Gastroesophageal sphincter (tissue), 4 donors: Measurements from ENCODE around the gene ZNF296. TPM values are rescaled to one million over a fixed set of nuclear protein-coding genes. Genes with fewer than 3 reads are reported as not detected.
"Not testable (repeated sequence)": the region's sequence is repeated elsewhere in the genome, so short reads cannot be mapped to it uniquely, and the experiment has no call there.

ENCODE experiments used
- ATAC-seq: fragments of 150-250 bp; one replicate; pipeline ENCODE4 v1.9.1; 2016; ENCODE audit warnings: mild to moderate bottlenecking, moderate library complexity
- H3K27ac ChIP-seq, 4 donors: fragments of 200-600 bp; sonication (generic) in 3 of 4; 1 replicate in 3 of 4; 2 replicates in 1 of 4; pipeline ENCODE4 v1.5.1; 2016 to 2019
- H3K27me3 ChIP-seq: fragments of 200-600 bp; sonication (generic); one replicate; pipeline ENCODE4 v1.5.1; 2019
- H3K36me3 ChIP-seq, 2 donors: fragments of 200-600 bp; sonication (generic); one replicate each; pipeline ENCODE4 v1.5.1; 2019; ENCODE audit warnings: control low read depth in 1 of 2
- H3K4me1 ChIP-seq, 3 donors: fragments of 200-600 bp; sonication (generic); 1 replicate in 2 of 3; 2 replicates in 1 of 3; pipeline ENCODE4 v1.5.1; 2016 to 2019; ENCODE audit warnings: control low read depth in 2 of 3
- H3K4me3 ChIP-seq, 2 donors: fragments of 200-600 bp; sonication (generic); one replicate each; pipeline ENCODE4 v1.5.1; 2019; ENCODE audit warnings: mild to moderate bottlenecking in 1 of 2, moderate library complexity in 1 of 2
- H3K9me3 ChIP-seq, 3 donors: fragments of 200-600 bp; sonication (generic); one replicate each; pipeline ENCODE4 v1.5.1; 2017 to 2019; ENCODE audit warnings: control low read depth in 2 of 3
- EP300 ChIP-seq: sonication (generic); formaldehyde crosslinking; IDR thresholded peaks from one replicate; pipeline ENCODE4 v1.6.1; 2017; ENCODE audit warnings: antibody characterized with exemption, mild to moderate bottlenecking
- POLR2A ChIP-seq, 2 donors: fragments of 450-650 bp; IDR thresholded peaks; one replicate each; pipeline ENCODE4 v1.6.1; 2017; ENCODE audit warnings: antibody characterized with exemption in 2 of 2, mild to moderate bottlenecking in 2 of 2, moderate library complexity in 1 of 2
- POLR2AphosphoS5 ChIP-seq: sonication (generic); formaldehyde crosslinking; IDR thresholded peaks from one replicate; pipeline ENCODE4 v1.6.1; 2017; ENCODE audit warnings: antibody characterized with exemption
- WGBS, 2 donors: methylation state at CpG; one replicate each; pipeline ENCODE4 v1.1.5; 2018; ENCODE audit warnings: low coverage in 1 of 2; 5-methylcytosine and 5-hydroxymethylcytosine counted together
- total RNA-seq, 4 donors: library from RNA; depleted of rRNA; stranded (reverse); fragments of >200 nt; gene quantifications; one replicate each; pipeline ENCODE4 v1.1.0, GENCODE V29; 2016
- TF ChIP-seq, protein P1 (sequence below), 4 experiments: fragments of 200-600 bp in 2 of 4; fragments of 450-650 bp in 2 of 4; sonication (generic) in 1 of 4; IDR thresholded peaks; one replicate each; pipeline ENCODE4 v1.5.1; 2017 to 2019; ENCODE audit warnings: antibody characterized with exemption in 4 of 4, mild to moderate bottlenecking in 2 of 4, moderate library complexity in 2 of 4

ZNF296 gene
- total RNA-seq, 4 donors from 2014 or later, result 0.50 TPM; not detected in 3

DNA sequence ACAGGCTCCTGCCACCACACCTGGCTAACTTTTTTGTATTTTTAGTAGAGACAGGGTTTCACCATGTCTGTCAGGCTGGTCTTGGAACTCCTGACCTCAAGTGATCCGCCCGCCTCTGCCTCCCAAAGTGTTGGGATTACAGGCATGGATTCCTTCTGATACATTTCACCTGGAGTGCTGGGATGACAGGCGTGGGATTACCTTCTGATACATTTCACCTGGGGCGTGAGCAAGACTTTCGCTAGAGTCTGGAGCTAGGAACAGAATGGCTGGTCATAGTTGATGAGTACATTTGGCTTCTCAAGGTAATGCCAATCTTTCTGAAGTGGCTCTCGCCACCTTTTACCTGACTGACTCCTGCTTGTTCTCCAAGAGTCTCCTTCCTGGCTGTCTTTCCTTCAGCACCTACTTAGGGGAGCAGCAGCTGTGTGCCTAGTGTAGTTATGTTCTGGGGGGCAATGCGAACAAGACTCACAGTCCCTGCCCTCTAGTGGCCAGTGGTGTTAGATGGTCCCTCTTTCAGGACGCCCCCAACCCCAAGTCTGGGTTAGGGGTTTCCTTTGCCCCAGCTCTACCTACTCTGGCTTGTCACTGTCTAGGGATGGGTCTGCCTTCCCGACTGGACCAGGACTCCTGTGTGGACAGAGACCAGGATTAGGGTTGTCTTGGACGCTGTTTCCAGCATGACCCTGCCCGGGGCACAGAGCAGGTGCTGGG is 36.0 kb upstream of the ZNF296 start:
- ATAC-seq, result no peak
- Histone ChIP-seq H3K36me3 (no peaks in the 10 kb centered on the region), H3K4me1 (peaks cover 0 to 9% (median 0%) of the 10 kb centered on the region in 3 donors), H3K27ac (no peak overlapping the region), H3K27me3 (no peaks in the 10 kb centered on the region), H3K4me3 (no peak overlapping the region), H3K9me3 (no peaks in the 10 kb centered on the region)
- TF ChIP-seq, protein P1, sequence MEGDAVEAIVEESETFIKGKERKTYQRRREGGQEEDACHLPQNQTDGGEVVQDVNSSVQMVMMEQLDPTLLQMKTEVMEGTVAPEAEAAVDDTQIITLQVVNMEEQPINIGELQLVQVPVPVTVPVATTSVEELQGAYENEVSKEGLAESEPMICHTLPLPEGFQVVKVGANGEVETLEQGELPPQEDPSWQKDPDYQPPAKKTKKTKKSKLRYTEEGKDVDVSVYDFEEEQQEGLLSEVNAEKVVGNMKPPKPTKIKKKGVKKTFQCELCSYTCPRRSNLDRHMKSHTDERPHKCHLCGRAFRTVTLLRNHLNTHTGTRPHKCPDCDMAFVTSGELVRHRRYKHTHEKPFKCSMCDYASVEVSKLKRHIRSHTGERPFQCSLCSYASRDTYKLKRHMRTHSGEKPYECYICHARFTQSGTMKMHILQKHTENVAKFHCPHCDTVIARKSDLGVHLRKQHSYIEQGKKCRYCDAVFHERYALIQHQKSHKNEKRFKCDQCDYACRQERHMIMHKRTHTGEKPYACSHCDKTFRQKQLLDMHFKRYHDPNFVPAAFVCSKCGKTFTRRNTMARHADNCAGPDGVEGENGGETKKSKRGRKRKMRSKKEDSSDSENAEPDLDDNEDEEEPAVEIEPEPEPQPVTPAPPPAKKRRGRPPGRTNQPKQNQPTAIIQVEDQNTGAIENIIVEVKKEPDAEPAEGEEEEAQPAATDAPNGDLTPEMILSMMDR (IDR thresholded peaks at IDR 0.05), result no peak
- TF ChIP-seq EP300, result no peak
- WGBS, 2 donors, result 93% methylated on average over 5 of the region's 11 CpGs; no CpG with 5 or more reads in 1 of the 2 donors

DNA sequence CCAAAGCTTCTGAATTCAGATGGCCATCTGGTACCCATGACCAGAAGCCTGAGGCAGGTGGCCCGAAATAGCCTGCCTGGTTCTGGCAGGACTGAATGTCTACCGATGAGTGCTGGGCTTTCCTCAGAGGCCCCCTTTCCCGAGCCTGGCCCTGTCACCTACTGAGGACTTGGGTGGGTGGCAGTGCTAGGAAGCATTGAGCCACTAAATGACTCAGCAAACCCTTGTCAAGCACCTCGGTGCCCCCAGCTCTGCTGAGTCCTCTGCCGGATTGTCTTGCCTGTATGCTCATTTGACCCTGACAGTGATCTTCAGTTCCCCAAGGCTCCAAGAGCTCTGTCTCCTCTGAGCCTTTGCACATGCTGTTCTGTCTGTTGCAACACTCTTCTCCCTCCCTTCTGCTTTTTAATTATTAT is 34.6 kb upstream of the ZNF296 start:
- 72 to 100% methylated on average over 3 to 4 of the region's 5 CpGs for WGBS, 2 donors
- no peak for ATAC-seq

DNA sequence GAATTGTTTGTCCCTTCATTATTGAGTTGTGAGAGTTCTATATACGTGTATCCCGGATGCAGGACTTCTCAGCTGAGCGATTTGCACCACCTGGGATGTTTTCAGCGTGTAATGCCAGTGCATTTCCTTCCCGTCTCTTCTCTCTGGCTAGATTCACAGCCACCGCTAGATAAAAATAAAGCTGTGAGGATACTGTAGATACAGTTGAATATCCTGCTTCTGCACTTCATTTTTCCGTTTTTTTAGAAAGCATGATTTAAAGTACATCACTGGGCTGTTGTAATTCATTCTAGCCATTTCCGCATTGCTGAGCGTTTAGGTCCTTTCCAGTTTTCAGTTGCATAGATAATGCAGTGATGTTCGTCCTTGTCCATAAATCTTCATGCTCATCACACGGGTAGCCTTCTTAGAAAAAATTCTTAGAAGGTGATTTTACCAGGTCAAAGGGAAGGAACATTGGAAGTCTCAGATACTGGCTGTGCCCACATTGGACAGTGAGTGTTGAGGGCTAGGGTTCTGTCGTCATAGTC is 31.4 kb upstream of the ZNF296 start:
- TF ChIP-seq POLR2A (IDR thresholded peaks at IDR 0.05) (no peak), EP300 (no peak), POLR2AphosphoS5 (no peak)
- TF ChIP-seq, protein P1 (IDR thresholded peaks at IDR 0.05), result no peak
- Histone ChIP-seq H3K9me3 (no peaks in the 10 kb centered on the region), H3K4me3 (no peak overlapping the region), H3K27ac (no peak overlapping the region), H3K4me1 (peaks cover 0 to 32% (median 18%) of the 10 kb centered on the region in 3 donors), H3K27me3 (no peaks in the 10 kb centered on the region), H3K36me3 (no peaks in the 10 kb centered on the region)
- 76 to 85% methylated on average over 11 to 12 of the region's 12 CpGs for WGBS, 2 donors
- no peak for ATAC-seq

More for the DNA sequence above, 34.6 kb upstream of the ZNF296 start:
- H3K27me3 ChIP-seq, result no peaks in the 10 kb centered on the region
- TF ChIP-seq POLR2AphosphoS5, result no peak
- TF ChIP-seq, protein P1 (IDR thresholded peaks at IDR 0.05), result no peak
- TF ChIP-seq POLR2A (IDR thresholded peaks at IDR 0.05), result no peak
- TF ChIP-seq EP300, result no peak
- H3K9me3 ChIP-seq, result no peaks in the 10 kb centered on the region
- peaks cover 0 to under 1% (median 0%) of the 10 kb centered on the region in 3 donors for H3K4me1 ChIP-seq
- H3K27ac ChIP-seq, result no peak overlapping the region
- H3K36me3 ChIP-seq, result no peaks in the 10 kb centered on the region
- no peak overlapping the region for H3K4me3 ChIP-seq

DNA sequence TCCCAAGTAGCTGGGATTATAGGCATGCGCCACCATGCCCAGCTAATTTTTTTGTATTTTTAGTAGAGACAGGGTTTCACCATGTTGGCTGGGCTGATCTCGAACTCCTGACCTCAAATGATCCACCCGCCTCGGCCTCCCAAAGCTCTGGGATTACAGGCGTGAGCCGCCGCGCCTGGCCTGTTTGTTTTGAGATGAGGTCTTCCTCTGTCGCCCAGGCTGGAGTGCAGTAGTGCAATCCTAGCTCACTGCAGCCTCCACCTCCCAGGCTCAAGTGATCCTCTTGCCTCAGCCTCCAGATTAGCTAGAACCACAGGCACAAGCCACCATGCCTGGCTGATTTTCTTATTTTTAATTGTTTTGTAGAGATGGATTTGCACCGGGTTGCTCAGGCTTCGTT is 30.1 kb upstream of the ZNF296 start:
- H3K27ac ChIP-seq, ATAC-seq, H3K4me3 ChIP-seq, H3K27me3 ChIP-seq, H3K36me3 ChIP-seq, H3K9me3 ChIP-seq: not testable (repeated sequence)
- peaks cover 0 to 37% (median 21%) of the 10 kb centered on the region in 3 donors for H3K4me1 ChIP-seq
- WGBS, 2 donors, result 94 to 100% methylated on average over 1 to 10 of the region's 11 CpGs

DNA sequence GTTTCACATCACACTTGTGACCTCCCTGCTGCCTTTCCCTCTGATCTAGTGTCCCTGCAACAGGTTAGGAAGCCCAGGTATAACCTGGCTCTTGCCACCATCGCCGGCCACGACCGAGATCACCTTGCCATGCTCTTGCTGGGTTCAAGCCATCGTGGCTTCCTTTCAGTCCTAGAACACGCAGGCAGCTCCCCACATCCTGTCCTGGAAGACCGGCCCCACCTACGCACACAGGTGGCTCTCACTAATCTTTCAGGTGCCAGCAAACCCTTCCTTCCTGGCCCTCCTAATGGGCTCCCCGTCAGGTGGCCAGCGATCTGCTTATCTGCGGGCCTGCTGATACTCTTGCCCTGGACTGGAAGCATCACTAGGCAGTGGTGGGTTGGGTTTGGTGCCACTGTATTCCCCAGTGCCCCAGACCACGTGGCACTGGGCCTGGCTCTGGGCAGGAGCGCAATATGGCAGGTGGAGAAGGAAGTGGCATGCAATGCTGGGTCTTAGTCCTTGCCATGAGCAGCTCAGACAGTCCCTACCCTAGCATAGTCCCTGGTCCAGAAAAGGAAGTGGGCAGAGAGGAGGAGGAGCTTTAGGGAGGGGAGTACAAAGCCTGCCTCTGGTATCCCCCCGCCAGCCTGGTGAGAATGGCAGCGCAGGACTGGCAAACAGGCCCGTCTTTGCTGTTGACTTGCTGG is 28.5 kb upstream of the ZNF296 start:
- Histone ChIP-seq H3K36me3 (no peaks in the 10 kb centered on the region), H3K27ac (no peak overlapping the region), H3K9me3 (no peaks in the 10 kb centered on the region), H3K4me1 (peaks cover 0 to 46% (median 21%) of the 10 kb centered on the region in 3 donors), H3K4me3 (no peak overlapping the region), H3K27me3 (no peaks in the 10 kb centered on the region)
- whole genome bisulfite sequencing, 2 donors, result 84 to 97% methylated on average over 4 to 9 of the region's 16 CpGs
- no peak for ATAC-seq
- TF ChIP-seq, protein P1 (IDR thresholded peaks at IDR 0.05), result no peak
- TF ChIP-seq POLR2A (IDR thresholded peaks at IDR 0.05) (no peak), EP300 (no peak), POLR2AphosphoS5 (no peak)
